GM23338 (cell line): ENCODE data around the gene KCNJ11. TPM values are rescaled to one million over a fixed set of nuclear protein-coding genes. Genes with fewer than 3 reads are reported as not detected.

Experiments used
- ATAC-seq: fragments of 200-7000 bp; cut with Tn5 transposase; 3 replicates; pipeline ENCODE4 v1.9.1; 2020
- DNase-seq: peaks from one replicate; pipeline ENCODE4 v3.0.0-alpha.2; 2015; ENCODE audit warnings: low spot score
- H2AFZ ChIP-seq: fragments of 200-600 bp; sonication (generic); 2 replicates; pipeline ENCODE4 v1.8.0; 2016; ENCODE audit warnings: antibody characterized with exemption, mild to moderate bottlenecking, moderate library complexity
- H3F3A ChIP-seq: fragments of 200-600 bp; sonication (generic); replicated peaks from 2 replicates; pipeline ENCODE4 v1.8.0; 2017; ENCODE audit warnings: antibody characterized with exemption, mixed run types, low read depth
- H3K27ac ChIP-seq: fragments of 200-600 bp; sonication (generic); 2 replicates; pipeline ENCODE4 v1.6.1; 2016; ENCODE audit warnings: low read depth
- H3K27me3 ChIP-seq: fragments of 200-600 bp; sonication (generic); 2 replicates; pipeline ENCODE4 v1.8.0; 2016; ENCODE audit warnings: mild to moderate bottlenecking, mixed run types, moderate library complexity; ENCODE audit not compliant: insufficient read depth
- H3K36me3 ChIP-seq: fragments of 200-600 bp; sonication (generic); 2 replicates; pipeline ENCODE4 v1.8.0; 2016; ENCODE audit warnings: mild to moderate bottlenecking; ENCODE audit not compliant: insufficient read depth
- H3K4me1 ChIP-seq: fragments of 200-600 bp; sonication (generic); 2 replicates; pipeline ENCODE4 v1.8.0; 2016; ENCODE audit warnings: mild to moderate bottlenecking, moderate library complexity; ENCODE audit not compliant: insufficient read depth
- H3K4me2 ChIP-seq: fragments of 200-600 bp; sonication (generic); 2 replicates; pipeline ENCODE4 v1.7.1; 2017; ENCODE audit warnings: mixed run types
- H3K4me3 ChIP-seq: fragments of 200-600 bp; sonication (generic); 2 replicates; pipeline ENCODE4 v1.6.1; 2016; ENCODE audit warnings: mixed run types
- H3K79me2 ChIP-seq: fragments of 200-600 bp; sonication (generic); replicated peaks from 2 replicates; pipeline ENCODE4 v1.8.0; 2017; ENCODE audit warnings: mild to moderate bottlenecking; ENCODE audit not compliant: insufficient read depth
- H3K9me2 ChIP-seq: fragments of 200-600 bp; sonication (generic); 2 replicates; pipeline ENCODE4 v1.8.0; 2017; ENCODE audit not compliant: insufficient read depth
- H4K20me1 ChIP-seq: fragments of 200-600 bp; sonication (generic); replicated peaks from 2 replicates; pipeline ENCODE4 v1.8.0; 2017; ENCODE audit warnings: mild to moderate bottlenecking; ENCODE audit not compliant: insufficient read depth
- H3K27ac Mint-ChIP-seq: 2 replicates; pipeline ENCODE4 v1.8.0; 2020; ENCODE audit warnings: inconsistent platforms, mild to moderate bottlenecking, moderate library complexity, mixed read lengths
- H3K27me3 Mint-ChIP-seq: 3 replicates; pipeline ENCODE4 v1.8.0; 2022; ENCODE audit warnings: low read depth, mild to moderate bottlenecking, moderate library complexity, mixed read lengths, inconsistent platforms; ENCODE audit not compliant: insufficient read depth, poor library complexity
- H3K36me3 Mint-ChIP-seq: 3 replicates; pipeline ENCODE4 v1.8.0; 2021; ENCODE audit warnings: low read depth, mild to moderate bottlenecking, inconsistent platforms, moderate library complexity, mixed read lengths
- H3K4me1 Mint-ChIP-seq: 3 replicates; pipeline ENCODE4 v1.8.0; 2020; ENCODE audit warnings: mild to moderate bottlenecking, inconsistent platforms, mixed read lengths
- H3K4me3 Mint-ChIP-seq: 3 replicates; pipeline ENCODE4 v1.8.0; 2021; ENCODE audit warnings: moderate library complexity, mild to moderate bottlenecking, inconsistent platforms, mixed read lengths
- H3K9me3 Mint-ChIP-seq: 3 replicates; pipeline ENCODE4 v1.8.0; 2020; ENCODE audit warnings: moderate library complexity, mild to moderate bottlenecking, inconsistent platforms, mixed read lengths
- CREB1 ChIP-seq: fragments of 250-450 bp; sonication (Bioruptor Pico); IDR thresholded peaks from 2 replicates; pipeline ENCODE4 v1.5.0; 2020; ENCODE audit warnings: low read depth, mild to moderate bottlenecking, moderate library complexity
- EZH2 ChIP-seq: fragments of 200-600 bp; sonication (generic); IDR thresholded peaks from one replicate; pipeline ENCODE4 v1.8.0; 2017; ENCODE audit warnings: antibody characterized with exemption, mild to moderate bottlenecking, low read depth; ENCODE audit not compliant: unreplicated experiment
- EZH2phosphoT487 ChIP-seq: fragments of 200-600 bp; sonication (generic); IDR thresholded peaks from one replicate; pipeline ENCODE4 v1.8.1; 2018; ENCODE audit warnings: antibody characterized with exemption; ENCODE audit not compliant: unreplicated experiment
- JUNB ChIP-seq: IDR thresholded peaks from one replicate; pipeline ENCODE4 v1.6.1; 2016; ENCODE audit warnings: antibody characterized with exemption; ENCODE audit not compliant: unreplicated experiment
- NANOG ChIP-seq: IDR thresholded peaks from 2 replicates; pipeline ENCODE4 v1.6.1; 2016; ENCODE audit warnings: antibody characterized with exemption, borderline replicate concordance
- POLR2AphosphoS5 ChIP-seq: IDR thresholded peaks from 2 replicates; pipeline ENCODE4 v1.6.1; 2016; ENCODE audit warnings: antibody characterized with exemption, low read depth
- STAT1 ChIP-seq: IDR thresholded peaks from one replicate; pipeline ENCODE4 v1.6.1; 2016; ENCODE audit warnings: antibody characterized with exemption; ENCODE audit not compliant: unreplicated experiment
- ZNF114 ChIP-seq: fragments of 250-450 bp; sonication (Bioruptor Pico); IDR thresholded peaks from 2 replicates; pipeline ENCODE4 v1.5.0; 2020; ENCODE audit warnings: mild to moderate bottlenecking, moderate library complexity
- ZNF331 ChIP-seq: fragments of 250-450 bp; sonication (Bioruptor Pico); IDR thresholded peaks from 2 replicates; pipeline ENCODE4 v1.5.0; 2020; ENCODE audit warnings: low read depth, mild to moderate bottlenecking, moderate library complexity
- polyA plus RNA-seq: library from polyadenylated mRNA; unstranded; fragments of >200 nt; fragmentation: Nextera tagmentation; extraction: Ambion mirVana; gene quantifications from 2 replicates; pipeline ENCODE4 v1.2.1, GENCODE V29; 2016
- total RNA-seq: library from RNA; depleted of rRNA; stranded (reverse); fragments of >200 nt; shearing (Covaris generic); gene quantifications from 2 replicates; pipeline ENCODE4 v1.2.3, GENCODE V29; 2014
- TF ChIP-seq, protein P1 (sequence below): fragments of 250-450 bp; sonication (Bioruptor Pico); IDR thresholded peaks from 2 replicates; pipeline ENCODE4 v1.5.0; 2020; ENCODE audit warnings: mild to moderate bottlenecking, moderate library complexity
- TF ChIP-seq, protein P2 (sequence below): IDR thresholded peaks from 2 replicates; pipeline ENCODE4 v1.6.1; 2016; ENCODE audit warnings: antibody characterized with exemption
- TF ChIP-seq, protein P3 (sequence below): IDR thresholded peaks from one replicate; pipeline ENCODE4 v1.6.1; 2018; ENCODE audit warnings: antibody characterized with exemption; ENCODE audit not compliant: unreplicated experiment
- TF ChIP-seq, protein P4 (sequence below), 2 experiments: fragments of 200-600 bp in 1 of 2; sonication (generic) in 1 of 2; conservative IDR thresholded peaks; 2 replicates each; pipeline versions ENCODE4 v1.5.1 to v1.6.1; 2016 to 2017; ENCODE audit warnings: antibody characterized with exemption in 2 of 2, low read depth in 2 of 2, mild to moderate bottlenecking in 2 of 2, moderate library complexity in 1 of 2

KCNJ11 gene
- total and polyA plus RNA-seq, 2 experiments from 2014 or later: 0.89 to 7.9 TPM

DNA sequence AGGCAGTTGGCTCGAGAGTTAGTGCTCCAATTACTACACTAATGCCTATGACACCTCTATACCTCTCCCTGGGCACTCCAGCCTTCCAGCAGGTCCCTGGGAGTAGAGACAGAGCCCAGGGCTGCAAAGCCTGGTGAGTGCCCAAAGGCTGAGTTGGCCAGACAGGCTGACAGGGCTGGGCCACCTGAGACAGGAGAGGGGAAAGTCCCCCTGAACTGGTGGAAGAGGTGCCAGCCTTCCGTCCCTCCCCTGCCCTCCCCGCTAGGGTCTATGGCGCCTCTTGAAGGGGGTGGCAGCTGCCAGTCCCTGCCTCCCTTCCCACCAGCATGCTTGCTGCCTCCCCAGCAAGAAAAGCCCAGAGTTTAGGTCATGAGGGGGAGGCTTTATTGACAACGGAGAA, 3.0 kb downstream of the KCNJ11 start:
- no peak overlapping the region for H2AFZ ChIP-seq
- Mint-ChIP-seq H3K27me3 (peaks cover 13% of the 10 kb centered on the region), H3K36me3 (peaks cover 10% of the 10 kb centered on the region; the same call in 2 of the 3 replicates), H3K27ac (no peak overlapping the region; the same call in 1 of the 2 replicates), H3K4me3 (no peak overlapping the region), H3K4me1 (peaks cover 12% of the 10 kb centered on the region; the same call in 2 of the 3 replicates), H3K9me3 (no peaks in the 10 kb centered on the region; the same call in 2 of the 3 replicates)
- TF ChIP-seq, protein P1, sequence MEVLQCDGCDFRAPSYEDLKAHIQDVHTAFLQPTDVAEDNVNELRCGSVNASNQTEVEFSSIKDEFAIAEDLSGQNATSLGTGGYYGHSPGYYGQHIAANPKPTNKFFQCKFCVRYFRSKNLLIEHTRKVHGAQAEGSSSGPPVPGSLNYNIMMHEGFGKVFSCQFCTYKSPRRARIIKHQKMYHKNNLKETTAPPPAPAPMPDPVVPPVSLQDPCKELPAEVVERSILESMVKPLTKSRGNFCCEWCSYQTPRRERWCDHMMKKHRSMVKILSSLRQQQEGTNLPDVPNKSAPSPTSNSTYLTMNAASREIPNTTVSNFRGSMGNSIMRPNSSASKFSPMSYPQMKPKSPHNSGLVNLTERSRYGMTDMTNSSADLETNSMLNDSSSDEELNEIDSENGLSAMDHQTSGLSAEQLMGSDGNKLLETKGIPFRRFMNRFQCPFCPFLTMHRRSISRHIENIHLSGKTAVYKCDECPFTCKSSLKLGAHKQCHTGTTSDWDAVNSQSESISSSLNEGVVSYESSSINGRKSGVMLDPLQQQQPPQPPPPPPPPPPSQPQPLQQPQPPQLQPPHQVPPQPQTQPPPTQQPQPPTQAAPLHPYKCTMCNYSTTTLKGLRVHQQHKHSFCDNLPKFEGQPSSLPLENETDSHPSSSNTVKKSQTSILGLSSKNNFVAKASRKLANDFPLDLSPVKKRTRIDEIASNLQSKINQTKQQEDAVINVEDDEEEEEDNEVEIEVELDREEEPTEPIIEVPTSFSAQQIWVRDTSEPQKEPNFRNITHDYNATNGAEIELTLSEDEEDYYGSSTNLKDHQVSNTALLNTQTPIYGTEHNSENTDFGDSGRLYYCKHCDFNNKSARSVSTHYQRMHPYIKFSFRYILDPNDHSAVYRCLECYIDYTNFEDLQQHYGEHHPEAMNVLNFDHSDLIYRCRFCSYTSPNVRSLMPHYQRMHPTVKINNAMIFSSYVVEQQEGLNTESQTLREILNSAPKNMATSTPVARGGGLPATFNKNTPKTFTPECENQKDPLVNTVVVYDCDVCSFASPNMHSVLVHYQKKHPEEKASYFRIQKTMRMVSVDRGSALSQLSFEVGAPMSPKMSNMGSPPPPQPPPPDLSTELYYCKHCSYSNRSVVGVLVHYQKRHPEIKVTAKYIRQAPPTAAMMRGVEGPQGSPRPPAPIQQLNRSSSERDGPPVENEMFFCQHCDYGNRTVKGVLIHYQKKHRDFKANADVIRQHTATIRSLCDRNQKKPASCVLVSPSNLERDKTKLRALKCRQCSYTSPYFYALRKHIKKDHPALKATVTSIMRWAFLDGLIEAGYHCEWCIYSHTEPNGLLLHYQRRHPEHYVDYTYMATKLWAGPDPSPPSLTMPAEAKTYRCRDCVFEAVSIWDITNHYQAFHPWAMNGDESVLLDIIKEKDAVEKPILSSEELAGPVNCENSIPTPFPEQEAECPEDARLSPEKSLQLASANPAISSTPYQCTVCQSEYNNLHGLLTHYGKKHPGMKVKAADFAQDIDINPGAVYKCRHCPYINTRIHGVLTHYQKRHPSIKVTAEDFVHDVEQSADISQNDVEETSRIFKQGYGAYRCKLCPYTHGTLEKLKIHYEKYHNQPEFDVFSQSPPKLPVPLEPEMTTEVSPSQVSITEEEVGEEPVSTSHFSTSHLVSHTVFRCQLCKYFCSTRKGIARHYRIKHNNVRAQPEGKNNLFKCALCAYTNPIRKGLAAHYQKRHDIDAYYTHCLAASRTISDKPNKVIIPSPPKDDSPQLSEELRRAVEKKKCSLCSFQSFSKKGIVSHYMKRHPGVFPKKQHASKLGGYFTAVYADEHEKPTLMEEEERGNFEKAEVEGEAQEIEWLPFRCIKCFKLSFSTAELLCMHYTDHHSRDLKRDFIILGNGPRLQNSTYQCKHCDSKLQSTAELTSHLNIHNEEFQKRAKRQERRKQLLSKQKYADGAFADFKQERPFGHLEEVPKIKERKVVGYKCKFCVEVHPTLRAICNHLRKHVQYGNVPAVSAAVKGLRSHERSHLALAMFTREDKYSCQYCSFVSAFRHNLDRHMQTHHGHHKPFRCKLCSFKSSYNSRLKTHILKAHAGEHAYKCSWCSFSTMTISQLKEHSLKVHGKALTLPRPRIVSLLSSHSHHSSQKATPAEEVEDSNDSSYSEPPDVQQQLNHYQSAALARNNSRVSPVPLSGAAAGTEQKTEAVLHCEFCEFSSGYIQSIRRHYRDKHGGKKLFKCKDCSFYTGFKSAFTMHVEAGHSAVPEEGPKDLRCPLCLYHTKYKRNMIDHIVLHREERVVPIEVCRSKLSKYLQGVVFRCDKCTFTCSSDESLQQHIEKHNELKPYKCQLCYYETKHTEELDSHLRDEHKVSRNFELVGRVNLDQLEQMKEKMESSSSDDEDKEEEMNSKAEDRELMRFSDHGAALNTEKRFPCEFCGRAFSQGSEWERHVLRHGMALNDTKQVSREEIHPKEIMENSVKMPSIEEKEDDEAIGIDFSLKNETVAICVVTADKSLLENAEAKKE: no peak
- TF ChIP-seq, protein P2, sequence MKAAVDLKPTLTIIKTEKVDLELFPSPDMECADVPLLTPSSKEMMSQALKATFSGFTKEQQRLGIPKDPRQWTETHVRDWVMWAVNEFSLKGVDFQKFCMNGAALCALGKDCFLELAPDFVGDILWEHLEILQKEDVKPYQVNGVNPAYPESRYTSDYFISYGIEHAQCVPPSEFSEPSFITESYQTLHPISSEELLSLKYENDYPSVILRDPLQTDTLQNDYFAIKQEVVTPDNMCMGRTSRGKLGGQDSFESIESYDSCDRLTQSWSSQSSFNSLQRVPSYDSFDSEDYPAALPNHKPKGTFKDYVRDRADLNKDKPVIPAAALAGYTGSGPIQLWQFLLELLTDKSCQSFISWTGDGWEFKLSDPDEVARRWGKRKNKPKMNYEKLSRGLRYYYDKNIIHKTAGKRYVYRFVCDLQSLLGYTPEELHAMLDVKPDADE: no peak
- TF ChIP-seq JUNB (no peak), STAT1 (no peak), CREB1 (CRISPR knock-in tag) (no peak), NANOG (no peak), EZH2phosphoT487 (no peak), EZH2 (no peak), ZNF114 (no peak), POLR2AphosphoS5 (no peak), ZNF331 (no peak)
- TF ChIP-seq, protein P3, sequence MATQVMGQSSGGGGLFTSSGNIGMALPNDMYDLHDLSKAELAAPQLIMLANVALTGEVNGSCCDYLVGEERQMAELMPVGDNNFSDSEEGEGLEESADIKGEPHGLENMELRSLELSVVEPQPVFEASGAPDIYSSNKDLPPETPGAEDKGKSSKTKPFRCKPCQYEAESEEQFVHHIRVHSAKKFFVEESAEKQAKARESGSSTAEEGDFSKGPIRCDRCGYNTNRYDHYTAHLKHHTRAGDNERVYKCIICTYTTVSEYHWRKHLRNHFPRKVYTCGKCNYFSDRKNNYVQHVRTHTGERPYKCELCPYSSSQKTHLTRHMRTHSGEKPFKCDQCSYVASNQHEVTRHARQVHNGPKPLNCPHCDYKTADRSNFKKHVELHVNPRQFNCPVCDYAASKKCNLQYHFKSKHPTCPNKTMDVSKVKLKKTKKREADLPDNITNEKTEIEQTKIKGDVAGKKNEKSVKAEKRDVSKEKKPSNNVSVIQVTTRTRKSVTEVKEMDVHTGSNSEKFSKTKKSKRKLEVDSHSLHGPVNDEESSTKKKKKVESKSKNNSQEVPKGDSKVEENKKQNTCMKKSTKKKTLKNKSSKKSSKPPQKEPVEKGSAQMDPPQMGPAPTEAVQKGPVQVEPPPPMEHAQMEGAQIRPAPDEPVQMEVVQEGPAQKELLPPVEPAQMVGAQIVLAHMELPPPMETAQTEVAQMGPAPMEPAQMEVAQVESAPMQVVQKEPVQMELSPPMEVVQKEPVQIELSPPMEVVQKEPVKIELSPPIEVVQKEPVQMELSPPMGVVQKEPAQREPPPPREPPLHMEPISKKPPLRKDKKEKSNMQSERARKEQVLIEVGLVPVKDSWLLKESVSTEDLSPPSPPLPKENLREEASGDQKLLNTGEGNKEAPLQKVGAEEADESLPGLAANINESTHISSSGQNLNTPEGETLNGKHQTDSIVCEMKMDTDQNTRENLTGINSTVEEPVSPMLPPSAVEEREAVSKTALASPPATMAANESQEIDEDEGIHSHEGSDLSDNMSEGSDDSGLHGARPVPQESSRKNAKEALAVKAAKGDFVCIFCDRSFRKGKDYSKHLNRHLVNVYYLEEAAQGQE: no peak
- TF ChIP-seq, protein P4, sequence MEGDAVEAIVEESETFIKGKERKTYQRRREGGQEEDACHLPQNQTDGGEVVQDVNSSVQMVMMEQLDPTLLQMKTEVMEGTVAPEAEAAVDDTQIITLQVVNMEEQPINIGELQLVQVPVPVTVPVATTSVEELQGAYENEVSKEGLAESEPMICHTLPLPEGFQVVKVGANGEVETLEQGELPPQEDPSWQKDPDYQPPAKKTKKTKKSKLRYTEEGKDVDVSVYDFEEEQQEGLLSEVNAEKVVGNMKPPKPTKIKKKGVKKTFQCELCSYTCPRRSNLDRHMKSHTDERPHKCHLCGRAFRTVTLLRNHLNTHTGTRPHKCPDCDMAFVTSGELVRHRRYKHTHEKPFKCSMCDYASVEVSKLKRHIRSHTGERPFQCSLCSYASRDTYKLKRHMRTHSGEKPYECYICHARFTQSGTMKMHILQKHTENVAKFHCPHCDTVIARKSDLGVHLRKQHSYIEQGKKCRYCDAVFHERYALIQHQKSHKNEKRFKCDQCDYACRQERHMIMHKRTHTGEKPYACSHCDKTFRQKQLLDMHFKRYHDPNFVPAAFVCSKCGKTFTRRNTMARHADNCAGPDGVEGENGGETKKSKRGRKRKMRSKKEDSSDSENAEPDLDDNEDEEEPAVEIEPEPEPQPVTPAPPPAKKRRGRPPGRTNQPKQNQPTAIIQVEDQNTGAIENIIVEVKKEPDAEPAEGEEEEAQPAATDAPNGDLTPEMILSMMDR (conservative IDR thresholded peaks at IDR 0.05; ENCODE audit: low read depth in 2 of 2): no peak
- no peaks in the 10 kb centered on the region for H4K20me1 ChIP-seq
- no peaks in the 10 kb centered on the region for H3F3A ChIP-seq
- no peak overlapping the region for H3K4me2 ChIP-seq
- H3K79me2 ChIP-seq: no peaks in the 10 kb centered on the region
- no peaks in the 10 kb centered on the region for H3K27me3 ChIP-seq
- H3K27ac ChIP-seq: no peak overlapping the region
- H3K36me3 ChIP-seq: no peaks in the 10 kb centered on the region
- DNase-seq (no peak), ATAC-seq (no peak)
- H3K9me2 ChIP-seq: 0 out of 2 replicates have a peak, but pooled peaks cover 3% of the 10 kb centered on the region
- H3K4me3 ChIP-seq: no peak overlapping the region
- peaks cover 7% of the 10 kb centered on the region; the same call in 1 of the 2 replicates for H3K4me1 ChIP-seq
